HepG2 (cell line): Measurements from ENCODE around the gene CDX1. TPM values are rescaled to one million over a fixed set of nuclear protein-coding genes. Genes with fewer than 3 reads are reported as not detected.

ENCODE experiments used
- BHLHE40 ChIP-seq: IDR thresholded peaks from 2 replicates; pipeline ENCODE4 v1.6.1; 2011; ENCODE audit warnings: low read length, improper control_type of control experiment
- KIAA2018 ChIP-seq: sonication (generic); formaldehyde crosslinking; IDR thresholded peaks from 2 replicates; pipeline ENCODE4 v1.5.0; 2020; ENCODE audit warnings: mild to moderate bottlenecking, missing genetic modification reagents, borderline replicate concordance
- LCORL ChIP-seq, 2 experiments: fragments of 450-650 bp in 1 of 2; sonication (generic) in 1 of 2; formaldehyde crosslinking in 1 of 2; IDR thresholded peaks; 2 replicates each; pipeline versions ENCODE4 v1.5.0 to v1.6.1; 2017 to 2020; ENCODE audit warnings: antibody characterized with exemption in 1 of 2, missing genetic modification reagents in 1 of 2
- MATR3 ChIP-seq: sonication (generic); formaldehyde crosslinking; IDR thresholded peaks from 2 replicates; pipeline ENCODE4 v1.4.0; 2020; ENCODE audit warnings: missing genetic modification reagents
- RARA ChIP-seq: IDR thresholded peaks from 2 replicates; pipeline ENCODE4 v1.6.1; 2016; ENCODE audit warnings: missing genetic modification reagents, missing compliant biosample characterization
- RFXANK ChIP-seq: IDR thresholded peaks from 2 replicates; pipeline ENCODE4 v1.6.1; 2016
- SALL1 ChIP-seq: sonication (generic); formaldehyde crosslinking; IDR thresholded peaks from 2 replicates; pipeline ENCODE4 v1.8.0; 2022; ENCODE audit warnings: mild to moderate bottlenecking, missing genetic modification reagents
- SOX6 ChIP-seq, 2 experiments: fragments of 450-650 bp in 1 of 2; sonication (generic) in 1 of 2; formaldehyde crosslinking in 1 of 2; IDR thresholded peaks; 2 replicates each; pipeline versions ENCODE4 v1.4.0 to v1.6.1; 2017 to 2020; ENCODE audit warnings: antibody characterized with exemption in 1 of 2, mild to moderate bottlenecking in 1 of 2, missing genetic modification reagents in 1 of 2
- ZBTB34 ChIP-seq: sonication (generic); formaldehyde crosslinking; IDR thresholded peaks from 2 replicates; pipeline ENCODE4 v1.8.0; 2022; ENCODE audit warnings: mild to moderate bottlenecking, missing genetic modification reagents
- ZBTB7B ChIP-seq: sonication (generic); formaldehyde crosslinking; IDR thresholded peaks from 2 replicates; pipeline ENCODE4 v1.4.0; 2020; ENCODE audit warnings: missing genetic modification reagents
- ZFY ChIP-seq: sonication (generic); formaldehyde crosslinking; IDR thresholded peaks from 2 replicates; pipeline ENCODE4 v1.4.0; 2020; ENCODE audit warnings: missing genetic modification reagents
- ZGPAT ChIP-seq: IDR thresholded peaks from 2 replicates; pipeline ENCODE4 v1.6.1; 2016; ENCODE audit warnings: mild to moderate bottlenecking
- ZNF354B ChIP-seq: sonication (generic); formaldehyde crosslinking; IDR thresholded peaks from 2 replicates; pipeline ENCODE4 v1.8.0; 2022; ENCODE audit warnings: mild to moderate bottlenecking, missing genetic modification reagents
- ZSCAN31 ChIP-seq: sonication (generic); formaldehyde crosslinking; IDR thresholded peaks from 2 replicates; pipeline ENCODE4 v1.5.0; 2020; ENCODE audit warnings: low read depth, mild to moderate bottlenecking, missing genetic modification reagents
- ZXDC ChIP-seq: sonication (generic); formaldehyde crosslinking; IDR thresholded peaks from 2 replicates; pipeline ENCODE4 v1.5.0; 2020; ENCODE audit warnings: mild to moderate bottlenecking, missing genetic modification reagents
- polyA plus RNA-seq, 8 experiments: library from polyadenylated mRNA; depleted of rRNA in 3 of 8; stranded (reverse) in 7 of 8; unstranded in 1 of 8; fragments of >200 nt; fragmentation: Illumina TruSeq in 4 of 8; extraction: Trizol in 4 of 8; gene quantifications; 2 replicates each; pipeline versions ENCODE4 v1.2.1 to v1.2.3, GENCODE V29; 2011 to 2016; ENCODE audit warnings: low read depth in 4 of 8, missing spikeins in 1 of 8, mixed read lengths in 1 of 8; ENCODE audit not compliant: insufficient read depth in 1 of 8
- total RNA-seq, 5 experiments: library from RNA; depleted of rRNA; stranded (reverse); fragments of >200 nt; fragmentation: Illumina TruSeq; extraction: Trizol; gene quantifications; 2 replicates each; pipeline ENCODE4 v1.2.3, GENCODE V29; 2016; ENCODE audit warnings: low read depth in 1 of 5

CDX1 gene
- total and polyA plus RNA-seq, 2 of the 13 experiments (the other 11 are each of a cell fraction or from before 2014, with no cell fraction given), result not detected

- no peak for TF ChIP-seq ZXDC
- peak; percentile 35 for TF ChIP-seq ZFY (CRISPR knock-in tag)
- no peak for TF ChIP-seq SOX6 (IDR thresholded peaks at IDR 0.05)
- peak; percentile 46; the same call in 1 of the 2 replicates for TF ChIP-seq SOX6 (CRISPR knock-in tag; IDR thresholded peaks at IDR 0.05)
- TF ChIP-seq LCORL (IDR thresholded peaks at IDR 0.05), result no peak
- TF ChIP-seq LCORL (CRISPR knock-in tag; IDR thresholded peaks at IDR 0.05), result peak; percentile 94
- TF ChIP-seq RARA (CRISPR knock-in tag), result peak; percentile 39; the same call in 1 of the 2 replicates
- peak; percentile 66; the same call in 1 of the 2 replicates for TF ChIP-seq SALL1
- TF ChIP-seq RFXANK (CRISPR knock-in tag), result no peak
- TF ChIP-seq BHLHE40, result no peak
- 0 out of 2 replicates have a peak, but pooled peaks have one; percentile 45 for TF ChIP-seq ZGPAT (CRISPR knock-in tag)
- no peak for TF ChIP-seq ZNF354B (CRISPR knock-in tag)
- TF ChIP-seq ZBTB7B (CRISPR knock-in tag), result peak; percentile 97
- no peak for TF ChIP-seq KIAA2018 (CRISPR knock-in tag)
- no peak for TF ChIP-seq MATR3 (CRISPR knock-in tag)
- TF ChIP-seq ZBTB34 (CRISPR knock-in tag), result 0 out of 2 replicates have a peak, but pooled peaks have one; percentile 55
- 0 out of 2 replicates have a peak, but pooled peaks have one; percentile 63 for TF ChIP-seq ZSCAN31 (CRISPR knock-in tag)
Observed at GRCh38 chr5:150138551-150139265, 27.9 kb upstream of the CDX1 start (continued).
